Cardiac fibroblast (primary cell): ENCODE results near the gene USP16.

Experiments used
- DNase-seq, 2 donors: peaks; one replicate each; pipeline versions ENCODE4 v3.0.0 to v3.0.0-alpha.2; 2010; ENCODE audit warnings: low read depth in 2 of 2
- H3K4me3 ChIP-seq, 2 donors: replicated peaks in 1 of 2; 1 replicate in 1 of 2; 2 replicates in 1 of 2; pipeline ENCODE4 v1.5.1; 2011; ENCODE audit warnings: low read depth in 2 of 2, low read length in 2 of 2, mild to moderate bottlenecking in 2 of 2, moderate library complexity in 1 of 2
- CTCF ChIP-seq: IDR thresholded peaks from one replicate; pipeline ENCODE4 v1.5.1; 2011; ENCODE audit warnings: low read depth, mild to moderate bottlenecking, low read length, inconsistent platforms

USP16 gene

DNA sequence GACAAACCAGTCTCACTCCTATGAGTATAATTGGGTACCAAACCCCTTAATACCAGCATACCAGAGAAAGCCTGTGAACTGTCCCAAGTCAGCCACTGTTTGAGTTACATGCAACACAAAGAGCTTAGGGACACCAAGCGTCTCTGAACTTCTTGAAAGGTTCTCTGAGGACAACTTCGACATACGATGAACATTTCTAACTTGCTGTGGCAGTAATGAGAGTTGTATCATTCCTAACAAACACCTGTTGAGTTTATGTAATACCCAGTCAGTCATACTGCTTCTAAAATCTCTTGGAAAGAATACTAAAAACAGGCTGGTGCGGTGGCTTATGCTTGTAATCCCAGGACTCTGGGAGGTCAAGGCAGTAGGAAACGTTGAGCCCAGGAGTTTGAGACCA, 30.6 kb downstream of the USP16 start:
- TF ChIP-seq CTCF: no peak
- no peak overlapping the region for H3K4me3 ChIP-seq
- DNase-seq: no peak

DNA sequence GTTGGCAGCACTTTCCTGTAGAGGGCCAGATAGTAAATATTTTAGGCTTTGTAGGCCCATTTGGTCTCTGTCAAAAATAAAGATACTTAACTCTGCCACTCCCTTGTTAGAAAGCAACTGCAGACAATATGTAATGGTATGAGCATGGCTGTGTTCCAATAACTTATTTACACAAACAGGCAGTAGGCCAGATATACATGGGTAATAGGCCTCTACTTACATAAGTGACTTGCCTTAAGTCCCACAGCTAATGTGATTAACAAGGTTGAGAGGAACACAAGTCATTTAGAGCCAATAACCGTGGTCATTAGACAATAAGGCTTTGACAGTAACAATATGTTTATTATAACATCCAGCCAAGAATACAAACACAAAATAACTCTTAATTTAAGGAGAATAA, 31.5 kb downstream of the USP16 start:
- no peak for TF ChIP-seq CTCF
- no peak overlapping the region for H3K4me3 ChIP-seq
- peak in 1 of 2 donors; percentile 21 for DNase-seq

DNA sequence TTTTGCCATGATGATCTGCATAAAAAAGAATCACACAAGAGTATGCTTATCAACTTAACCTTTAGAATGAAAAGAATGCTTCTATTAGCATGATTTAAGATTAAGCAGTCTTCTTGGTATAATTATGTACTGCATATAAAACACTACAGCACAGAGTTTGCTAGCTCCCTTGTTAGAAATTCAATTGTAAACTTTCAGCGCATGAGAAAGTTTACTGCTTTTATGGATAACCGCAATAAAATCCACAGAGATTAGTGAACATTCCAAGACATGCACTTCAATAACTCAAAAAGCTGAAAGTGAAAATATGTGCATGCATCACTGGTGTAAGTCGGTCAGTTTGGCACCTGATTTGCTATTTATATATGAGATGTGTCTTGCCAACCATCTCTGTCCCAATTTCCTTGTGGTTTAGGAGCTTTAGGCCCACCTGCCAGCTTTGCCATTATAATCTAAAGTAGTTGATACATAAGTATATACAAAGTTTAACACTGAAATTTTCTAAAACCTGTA, 32.1 kb downstream of the USP16 start:
- no peak for DNase-seq
- no peak for TF ChIP-seq CTCF
- H3K4me3 ChIP-seq: no peak overlapping the region

- H3K4me3 ChIP-seq: no peak overlapping the region
- no peak for TF ChIP-seq CTCF
- no peak for DNase-seq
Observed at GRCh38 chr21:29064850-29065481, 40.5 kb downstream of the USP16 start.

GRCh38 chr21:29072873-29073221, 48.4 kb downstream of the USP16 start:
- H3K4me3 ChIP-seq: peak overlapping the region; percentile 94 to 99
- no peak for TF ChIP-seq CTCF
- DNase-seq: peak; percentile 34 to 56

DNA sequence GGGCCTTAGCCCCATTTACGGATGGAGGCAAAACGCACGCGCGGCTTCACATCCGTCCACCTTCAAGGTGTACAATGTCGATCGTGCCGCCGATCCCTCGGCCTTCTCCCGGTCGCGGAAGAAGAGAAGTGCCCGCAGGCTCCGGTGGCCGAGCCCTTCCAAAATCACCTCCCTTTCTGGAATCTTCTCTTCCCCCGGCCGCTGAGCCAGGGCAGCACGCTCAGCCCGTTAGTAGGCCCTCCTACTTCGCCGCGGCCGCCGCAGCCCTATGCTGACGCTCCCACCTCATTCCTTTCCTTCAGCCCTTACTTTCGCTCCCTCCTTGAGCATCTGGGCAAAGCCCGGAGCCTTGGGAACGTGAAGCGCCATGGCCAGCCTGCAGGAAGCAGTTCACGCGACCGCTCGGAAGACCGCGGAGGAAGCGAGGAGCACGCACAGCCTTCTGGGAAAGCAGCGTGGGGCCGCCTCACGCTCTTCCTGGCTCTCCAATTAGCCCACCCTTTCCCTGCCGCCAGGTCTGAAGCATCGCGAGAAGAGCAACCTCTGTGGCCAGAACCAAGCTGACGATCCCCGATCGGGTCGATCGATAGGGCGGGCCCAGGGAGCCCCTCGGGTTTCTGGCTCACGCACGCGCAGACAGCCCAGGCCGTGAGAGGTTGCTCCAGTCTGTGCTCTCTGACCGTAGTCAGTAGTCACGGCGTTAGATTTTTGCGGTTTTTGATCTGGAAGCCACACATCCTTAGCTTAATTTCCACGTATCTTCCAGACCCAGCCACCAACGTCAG, 48.9 kb downstream of the USP16 start, which contains the start of gene CCT8:
Gene CCT8, minus strand, starts transcription at position 427 of the 785 bp plus-strand sequence. Its CDS starts 58 bp downstream, at position 369.
- no peak for TF ChIP-seq CTCF
- peak; percentile 100 for DNase-seq
- peak within 1 kb of the TSS; percentile 94 to 99 for H3K4me3 ChIP-seq
